ENCODE measurements around the gene PGBD1.
"Not testable (repeated sequence)": the region's sequence is repeated elsewhere in the genome, so short reads cannot be mapped to it uniquely, and the experiment has no call there.

The PGBD1 gene

GRCh38 chr6:28280595-28281287 lies 631 bp upstream of the PGBD1 start:
- TF ChIP-seq MYC (IDR thresholded peaks at IDR 0.05; ENCODE audit: low read depth, low read length) (no peak), MAX (IDR thresholded peaks at IDR 0.05; ENCODE audit: low read depth, low read length) (no peak), POLR2A (IDR thresholded peaks at IDR 0.05; ENCODE audit: extremely low read depth, insufficient read length) (no peak), CTCF (IDR thresholded peaks at IDR 0.05; ENCODE audit: low read depth, low read length) (no peak)
- DNase-seq (ENCODE audit: low read depth): no peak
- peak overlapping the region; percentile 82 for H3K4me3 ChIP-seq (ENCODE audit: low read depth, low read length)

- DNase-seq (ENCODE audit: low read depth): peak; percentile 42
- H3K4me3 ChIP-seq (ENCODE audit: low read depth, low read length): peak overlapping the region; percentile 19
- TF ChIP-seq MYC (IDR thresholded peaks at IDR 0.05; ENCODE audit: low read depth, low read length) (no peak), MAX (IDR thresholded peaks at IDR 0.05; ENCODE audit: low read depth, low read length) (no peak), CTCF (IDR thresholded peaks at IDR 0.05; ENCODE audit: low read depth, low read length) (no peak), POLR2A (IDR thresholded peaks at IDR 0.05; ENCODE audit: extremely low read depth, insufficient read length) (no peak)
Observed at GRCh38 chr6:28282926-28283325, 1.6 kb downstream of the PGBD1 start.

- no peak overlapping the region for H3K4me3 ChIP-seq (ENCODE audit: low read depth, low read length)
- no peak for DNase-seq (ENCODE audit: low read depth)
- no peak for TF ChIP-seq POLR2A (IDR thresholded peaks at IDR 0.05; ENCODE audit: extremely low read depth, insufficient read length)
- no peak for TF ChIP-seq MYC (IDR thresholded peaks at IDR 0.05; ENCODE audit: low read depth, low read length)
- no peak for TF ChIP-seq MAX (IDR thresholded peaks at IDR 0.05; ENCODE audit: low read depth, low read length)
- TF ChIP-seq CTCF (IDR thresholded peaks at IDR 0.05; ENCODE audit: low read depth, low read length): no peak
Observed at GRCh38 chr6:28291573-28291972, 10.2 kb downstream of the PGBD1 start.

GRCh38 chr6:28295326-28295725 lies 14.0 kb downstream of the PGBD1 start:
- no peak for DNase-seq (ENCODE audit: low read depth)
- no peak overlapping the region for H3K4me3 ChIP-seq (ENCODE audit: low read depth, low read length)
- no peak for TF ChIP-seq MAX (IDR thresholded peaks at IDR 0.05; ENCODE audit: low read depth, low read length)
- TF ChIP-seq POLR2A (IDR thresholded peaks at IDR 0.05; ENCODE audit: extremely low read depth, insufficient read length): no peak

- no peak overlapping the region for H3K4me3 ChIP-seq (ENCODE audit: low read depth, low read length)
- TF ChIP-seq CTCF (IDR thresholded peaks at IDR 0.05; ENCODE audit: low read depth, low read length): no peak
- no peak for TF ChIP-seq MYC (IDR thresholded peaks at IDR 0.05; ENCODE audit: low read depth, low read length)
- TF ChIP-seq POLR2A (IDR thresholded peaks at IDR 0.05; ENCODE audit: extremely low read depth, insufficient read length): no peak
- TF ChIP-seq MAX (IDR thresholded peaks at IDR 0.05; ENCODE audit: low read depth, low read length): no peak
- no peak for DNase-seq (ENCODE audit: low read depth)
Observed at GRCh38 chr6:28296520-28297060, 15.2 kb downstream of the PGBD1 start.

- no peak overlapping the region for H3K4me3 ChIP-seq (ENCODE audit: low read depth, low read length)
- no peak for TF ChIP-seq POLR2A (IDR thresholded peaks at IDR 0.05; ENCODE audit: extremely low read depth, insufficient read length)
- DNase-seq (ENCODE audit: low read depth): no peak
Observed at GRCh38 chr6:28303570-28303969, 22.2 kb downstream of the PGBD1 start.

- DNase-seq (ENCODE audit: low read depth); H3K4me3 ChIP-seq (ENCODE audit: low read depth, low read length): not testable (repeated sequence)
Observed at GRCh38 chr6:28306363-28306762, 25.0 kb downstream of the PGBD1 start.
